Spinal cord (tissue), 10 donors: ENCODE data around the gene VWF. TPM values are rescaled to one million over a fixed set of nuclear protein-coding genes. Genes with fewer than 3 reads are reported as not detected.
"Not testable (repeated sequence)": the region's sequence is repeated elsewhere in the genome, so short reads cannot be mapped to it uniquely, and the experiment has no call there.

ENCODE experiments used
- DNase-seq, 6 donors: peaks; one replicate each; pipeline versions ENCODE4 v3.0.0 to v3.0.0-alpha.2; 2013 to 2015; ENCODE audit warnings: low spot score in 6 of 6, low read depth in 4 of 6
- H3K27ac ChIP-seq: one replicate; pipeline ENCODE4 v1.5.1; 2013; ENCODE audit warnings: low read depth, low read length, control low read depth
- H3K27me3 ChIP-seq: one replicate; pipeline ENCODE4 v1.6.1; 2013; ENCODE audit warnings: low read length; ENCODE audit not compliant: control insufficient read depth, insufficient read depth
- H3K36me3 ChIP-seq: one replicate; pipeline ENCODE4 v1.6.1; 2013; ENCODE audit warnings: low read length; ENCODE audit not compliant: control insufficient read depth, insufficient read depth
- H3K4me1 ChIP-seq: one replicate; pipeline ENCODE4 v1.6.1; 2013; ENCODE audit warnings: low read length; ENCODE audit not compliant: control insufficient read depth, insufficient read depth
- H3K4me3 ChIP-seq: one replicate; pipeline ENCODE4 v1.5.1; 2013; ENCODE audit warnings: low read depth, low read length, control low read depth
- H3K9me3 ChIP-seq: one replicate; pipeline ENCODE4 v1.6.1; 2013; ENCODE audit warnings: low read length; ENCODE audit not compliant: control insufficient read depth, insufficient read depth
- WGBS: methylation state at CpG from one replicate; pipeline ENCODE4 v1.1.5; 2013; ENCODE audit warnings: missing lambda C conversion rate; ENCODE audit not compliant: insufficient coverage; 5-methylcytosine and 5-hydroxymethylcytosine counted together
- polyA plus RNA-seq, 2 donors: library from polyadenylated mRNA; unstranded; fragments of 120-200 nt; gene quantifications; one replicate each; pipeline ENCODE4 v1.2.1, GENCODE V29; 2013; ENCODE audit not compliant: insufficient read length in 2 of 2
- total RNA-seq, 2 donors: library from RNA; depleted of rRNA in 1 of 2; stranded (reverse); fragments of 120-200 nt in 1 of 2; fragments of >200 nt in 1 of 2; gene quantifications; one replicate each; pipeline versions ENCODE4 v1.2.3 to v1.2.4, GENCODE V29; 2013 to 2014
- donor health status: healthy.

Gene VWF
- total and polyA plus RNA-seq, 4 donors: 34.3 to 76.6 (median 37.5) TPM

DNA sequence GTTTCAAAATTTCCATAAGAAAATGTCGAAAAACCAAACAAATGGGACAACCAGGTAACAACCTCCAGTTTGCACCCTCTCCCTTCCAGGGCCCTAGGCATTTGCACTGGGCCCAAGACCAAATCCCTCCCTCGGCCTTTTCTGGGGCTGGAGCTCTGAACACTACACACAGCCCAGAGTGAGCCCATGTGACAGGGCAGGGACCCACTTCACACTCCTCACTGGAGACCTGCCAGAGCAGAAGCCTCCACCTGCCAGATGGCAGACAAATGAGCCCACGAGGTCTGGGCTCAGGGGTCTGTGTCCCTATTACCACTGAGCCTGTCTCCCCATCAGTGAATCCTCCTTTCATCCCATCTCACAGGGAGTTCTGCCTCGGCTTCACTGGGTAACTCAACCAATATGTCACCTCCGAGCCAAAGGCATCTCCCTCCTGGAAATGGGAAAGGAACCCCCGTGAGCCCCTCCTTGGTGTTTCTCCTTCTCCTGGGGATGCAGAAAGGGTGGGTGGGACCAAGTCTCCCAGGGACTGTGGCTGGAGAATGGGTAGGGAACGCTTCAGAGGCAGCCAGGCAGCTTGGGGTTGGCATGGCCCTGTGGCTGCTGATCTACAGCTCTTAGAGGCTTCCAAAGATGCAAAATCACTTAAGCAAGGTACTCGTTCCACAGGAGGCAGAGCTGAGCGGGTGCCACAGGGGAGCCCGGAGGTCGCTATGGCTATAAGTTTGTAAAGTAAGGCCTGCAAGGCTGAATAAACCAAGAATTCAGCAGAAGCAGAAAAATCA, 10.6 kb downstream of the VWF start:
- DNase-seq: no peak
- 72% methylated on average over 10 of the region's 11 CpGs for WGBS
- Histone ChIP-seq H3K9me3 (no peaks in the 10 kb centered on the region), H3K36me3 (no peaks in the 10 kb centered on the region), H3K4me1 (peaks cover 9% of the 10 kb centered on the region), H3K27ac (no peak overlapping the region), H3K4me3 (no peak overlapping the region), H3K27me3 (no peaks in the 10 kb centered on the region)

DNA sequence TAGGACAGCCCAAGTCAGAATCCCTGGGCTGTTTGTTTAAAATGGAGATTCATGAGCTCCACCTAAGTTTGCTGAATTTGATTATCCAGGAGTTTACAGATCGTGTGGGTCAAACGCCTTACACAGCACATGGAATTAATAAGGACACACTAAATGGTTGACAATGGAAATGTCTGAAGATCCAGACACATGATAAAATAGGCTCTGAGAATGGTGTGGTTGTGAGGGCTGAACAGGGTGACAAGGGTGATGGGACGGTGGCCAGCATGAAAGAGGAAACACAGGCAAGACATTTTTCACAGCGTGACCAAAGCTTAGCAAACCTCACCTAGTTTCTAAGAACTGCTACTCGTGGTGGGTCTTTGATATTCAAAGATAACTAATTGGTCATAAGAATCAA, 12.5 kb downstream of the VWF start:
- H3K9me3 ChIP-seq: no peaks in the 10 kb centered on the region
- H3K27ac ChIP-seq: no peak overlapping the region
- WGBS: 80% methylated on average over 1 of the region's 5 CpGs
- DNase-seq: no peak
- H3K4me1 ChIP-seq: peaks cover 5% of the 10 kb centered on the region
- H3K4me3 ChIP-seq: no peak overlapping the region
- no peaks in the 10 kb centered on the region for H3K36me3 ChIP-seq
- no peaks in the 10 kb centered on the region for H3K27me3 ChIP-seq

GRCh38 chr12:6110006-6110405, 14.5 kb downstream of the VWF start:
- no peak overlapping the region for H3K27ac ChIP-seq
- no peaks in the 10 kb centered on the region for H3K4me1 ChIP-seq
- no peak for DNase-seq
- no peaks in the 10 kb centered on the region for H3K9me3 ChIP-seq
- H3K27me3 ChIP-seq: no peaks in the 10 kb centered on the region
- no peak overlapping the region for H3K4me3 ChIP-seq
- WGBS: 96% methylated on average over 2 of the region's 4 CpGs
- H3K36me3 ChIP-seq: no peaks in the 10 kb centered on the region

DNA sequence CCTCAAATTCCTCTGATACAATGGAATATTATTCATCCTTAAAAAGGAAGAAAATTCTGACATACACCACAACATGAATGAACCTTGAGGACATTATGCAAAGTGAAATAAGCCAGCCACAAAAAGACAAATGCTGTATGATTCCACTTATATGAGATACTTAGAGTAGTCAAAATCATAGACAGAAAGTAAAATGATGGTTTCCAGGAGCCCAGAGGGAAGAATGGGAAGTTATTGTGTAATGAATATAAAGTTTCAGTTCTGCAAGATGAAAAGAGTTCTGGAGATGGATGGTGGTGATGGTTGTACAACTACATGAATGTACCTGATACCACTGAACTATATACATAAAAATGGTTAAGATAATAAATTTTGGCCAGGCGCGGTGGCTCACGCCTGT, 18.3 kb downstream of the VWF start:
- Histone ChIP-seq H3K9me3 (no peaks in the 10 kb centered on the region), H3K27me3 (no peaks in the 10 kb centered on the region), H3K36me3 (no peaks in the 10 kb centered on the region), H3K27ac (no peak overlapping the region), H3K4me1 (no peaks in the 10 kb centered on the region), H3K4me3 (no peak overlapping the region)
- 100% methylated on average over 3 of the region's 3 CpGs for WGBS
- DNase-seq: no peak

GRCh38 chr12:6104842-6105241, 19.6 kb downstream of the VWF start:
- H3K4me3 ChIP-seq: no peak overlapping the region
- H3K36me3 ChIP-seq: no peaks in the 10 kb centered on the region
- H3K4me1 ChIP-seq: no peaks in the 10 kb centered on the region
- 100% methylated on average over 1 of the region's 2 CpGs for WGBS
- DNase-seq: no peak
- H3K9me3 ChIP-seq: no peaks in the 10 kb centered on the region
- H3K27me3 ChIP-seq: no peaks in the 10 kb centered on the region
- no peak overlapping the region for H3K27ac ChIP-seq

GRCh38 chr12:6104027-6104426, 20.4 kb downstream of the VWF start:
- DNase-seq: no peak
- Histone ChIP-seq H3K4me3 (no peak overlapping the region), H3K36me3 (no peaks in the 10 kb centered on the region), H3K27me3 (no peaks in the 10 kb centered on the region), H3K4me1 (no peaks in the 10 kb centered on the region), H3K9me3 (no peaks in the 10 kb centered on the region), H3K27ac (no peak overlapping the region)
- WGBS: 100% methylated on average over 1 of the region's 3 CpGs

- not testable (repeated sequence) for H3K27me3 ChIP-seq, H3K27ac ChIP-seq, H3K9me3 ChIP-seq, H3K4me3 ChIP-seq, H3K4me1 ChIP-seq, H3K36me3 ChIP-seq, DNase-seq
- WGBS: 90% methylated on average over 1 of the region's 5 CpGs
These were observed 22.4 kb downstream of the VWF start for GRCh38 chr12:6102021-6102420.

- Histone ChIP-seq H3K27ac (no peak overlapping the region), H3K36me3 (no peaks in the 10 kb centered on the region), H3K4me1 (no peaks in the 10 kb centered on the region), H3K4me3 (no peak overlapping the region), H3K27me3 (no peaks in the 10 kb centered on the region), H3K9me3 (no peaks in the 10 kb centered on the region)
- DNase-seq: no peak
- no CpG with 5 or more reads among the region's 2 CpGs for WGBS
These were observed 25.2 kb downstream of the VWF start for GRCh38 chr12:6099316-6099715.

DNA sequence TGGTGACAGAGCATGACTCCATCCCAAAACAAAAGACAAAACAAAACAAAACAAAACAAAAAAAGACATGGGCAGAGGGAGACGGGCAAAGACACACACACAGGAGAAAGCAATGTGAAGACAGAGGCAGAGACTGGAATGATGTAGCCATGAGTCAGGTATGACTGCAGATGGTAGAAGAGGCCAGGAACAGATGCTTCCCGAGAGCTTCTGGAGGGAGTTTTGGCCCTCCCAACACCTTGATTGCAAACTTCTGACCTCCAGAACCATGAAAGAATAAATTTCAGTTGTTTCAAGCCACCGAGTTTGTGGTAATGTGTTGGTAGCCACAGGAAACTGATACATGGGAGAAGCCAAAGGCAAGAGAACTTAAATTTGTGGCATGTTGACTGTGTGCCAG, 27.1 kb downstream of the VWF start:
- no peak overlapping the region for H3K4me3 ChIP-seq
- H3K36me3 ChIP-seq: no peaks in the 10 kb centered on the region
- no peak overlapping the region for H3K27ac ChIP-seq
- H3K9me3 ChIP-seq: no peaks in the 10 kb centered on the region
- 90% methylated on average over 3 of the region's 3 CpGs for WGBS
- DNase-seq: no peak
- no peaks in the 10 kb centered on the region for H3K27me3 ChIP-seq
- no peaks in the 10 kb centered on the region for H3K4me1 ChIP-seq

- WGBS: 91% methylated on average over 1 of the region's 3 CpGs
- H3K4me3 ChIP-seq: no peak overlapping the region
- H3K27me3 ChIP-seq: no peaks in the 10 kb centered on the region
- no peaks in the 10 kb centered on the region for H3K36me3 ChIP-seq
- no peaks in the 10 kb centered on the region for H3K4me1 ChIP-seq
- no peak for DNase-seq
- no peaks in the 10 kb centered on the region for H3K9me3 ChIP-seq
- no peak overlapping the region for H3K27ac ChIP-seq
These were observed 27.9 kb downstream of the VWF start for GRCh38 chr12:6096527-6096926.
